ENCODE measurements around the gene RANBP17. TPM values are rescaled to one million over a fixed set of nuclear protein-coding genes. Genes with fewer than 3 reads are reported as not detected.
A peak's percentile ranks its signal among the peaks of the same experiment; 100 is the strongest.

The RANBP17 gene
- total RNA-seq, 1 donor from 2014 or later: 0.96 TPM

GRCh38 chr5:171308453-171309275 is 446.8 kb downstream of the RANBP17 start, which contains the start of gene TLX3:
Gene TLX3, plus strand, starts transcription at chr5:171309248. Its CDS starts 118 bp downstream, at chr5:171309366.
- H3K4me1 ChIP-seq: peaks cover 5 to 22% of the 10 kb centered on the region in 2 donors
- no peaks in the 10 kb centered on the region for H3K9me3 ChIP-seq
- H3K27me3 ChIP-seq: peaks cover 43% of the 10 kb centered on the region
- no peak within 1 kb of the TSS for H3K27ac ChIP-seq
- H3K4me3 ChIP-seq: peak within 1 kb of the TSS in 1 of 2 donors; percentile 16
- intact Hi-C loops (cut with DNase I): no loop called here
- TF ChIP-seq CTCF (IDR thresholded peaks at IDR 0.05): no peak
- no peak for DNase-seq (ENCODE audit: low spot score in 2 of 2)
- no peaks in the 10 kb centered on the region for H3K36me3 ChIP-seq

- Histone ChIP-seq H3K9me3 (no peaks in the 10 kb centered on the region), H3K4me1 (peaks cover 5 to 22% of the 10 kb centered on the region in 2 donors), H3K27ac (no peak overlapping the region), H3K4me3 (peak overlapping the region in 1 of 2 donors; percentile 16), H3K36me3 (no peaks in the 10 kb centered on the region), H3K27me3 (peaks cover 47% of the 10 kb centered on the region)
- TF ChIP-seq CTCF (IDR thresholded peaks at IDR 0.05): no peak
- intact Hi-C loops (cut with DNase I): no loop called here
- DNase-seq (ENCODE audit: low spot score in 2 of 2): peak in 1 of 2 donors; percentile 57
Observed at GRCh38 chr5:171309276-171310211, 447.7 kb downstream of the RANBP17 start.

GRCh38 chr5:171310212-171310818 is 448.5 kb downstream of the RANBP17 start:
- peaks cover 9 to 25% of the 10 kb centered on the region in 2 donors for H3K4me1 ChIP-seq
- no peaks in the 10 kb centered on the region for H3K36me3 ChIP-seq
- TF ChIP-seq CTCF (IDR thresholded peaks at IDR 0.05): no peak
- peak overlapping the region in 1 of 2 donors; percentile 56 for H3K4me3 ChIP-seq
- H3K9me3 ChIP-seq: no peaks in the 10 kb centered on the region
- H3K27ac ChIP-seq: no peak overlapping the region
- intact Hi-C loops (cut with DNase I): no loop called here
- DNase-seq (ENCODE audit: low spot score in 2 of 2): peak in 1 of 2 donors; percentile 31
- H3K27me3 ChIP-seq: peaks cover 55% of the 10 kb centered on the region

- no peak for TF ChIP-seq CTCF (IDR thresholded peaks at IDR 0.05)
- peak overlapping the region in 1 of 2 donors; percentile 56 for H3K4me3 ChIP-seq
- peaks cover 55% of the 10 kb centered on the region for H3K27me3 ChIP-seq
Observed at GRCh38 chr5:171310819-171311321, 449.1 kb downstream of the RANBP17 start.

More at GRCh38 chr5:171310819-171311321, 449.1 kb downstream of the RANBP17 start:
- DNase-seq (ENCODE audit: low spot score in 2 of 2): no peak
- intact Hi-C loops (cut with DNase I): no loop called here
- Histone ChIP-seq H3K4me1 (peaks cover 9 to 29% of the 10 kb centered on the region in 2 donors), H3K27ac (no peak overlapping the region), H3K9me3 (no peaks in the 10 kb centered on the region), H3K36me3 (no peaks in the 10 kb centered on the region)

Measured in ascending aorta (tissue), 2 donors.